GM21619 (cell line): ENCODE results near the gene CTIF.

Source experiments
- ATAC-seq: cut with Tn5 transposase; IDR thresholded peaks from one replicate; pipeline ENCODE4 v1.9.1; 2021; ENCODE audit not compliant: unreplicated experiment

CTIF gene

GRCh38 chr18:48721312-48721711 is 182.5 kb downstream of the CTIF start:
- ATAC-seq: no peak

DNA sequence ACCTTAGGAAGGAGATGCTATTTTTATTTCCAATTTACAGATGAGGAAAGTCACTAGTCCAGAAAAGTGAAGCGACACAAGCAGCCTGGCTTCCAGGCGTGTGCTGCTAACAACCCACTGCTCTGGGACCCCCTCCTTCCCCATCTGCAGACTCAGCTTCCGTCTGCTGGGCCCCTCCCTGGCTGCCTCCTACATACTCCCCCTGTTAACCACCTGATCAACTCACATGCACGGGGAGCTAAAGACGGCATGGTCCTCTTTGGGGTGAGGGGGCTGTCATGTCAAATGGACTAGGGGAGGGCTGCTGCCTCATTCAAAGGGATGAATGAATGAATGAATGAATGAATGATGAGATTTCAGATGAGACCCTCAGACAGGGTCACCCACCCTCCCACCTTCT is 184.2 kb downstream of the CTIF start:
- no peak for ATAC-seq

- no peak for ATAC-seq
Measured at GRCh38 chr18:48723837-48724236, 185.0 kb downstream of the CTIF start.

DNA sequence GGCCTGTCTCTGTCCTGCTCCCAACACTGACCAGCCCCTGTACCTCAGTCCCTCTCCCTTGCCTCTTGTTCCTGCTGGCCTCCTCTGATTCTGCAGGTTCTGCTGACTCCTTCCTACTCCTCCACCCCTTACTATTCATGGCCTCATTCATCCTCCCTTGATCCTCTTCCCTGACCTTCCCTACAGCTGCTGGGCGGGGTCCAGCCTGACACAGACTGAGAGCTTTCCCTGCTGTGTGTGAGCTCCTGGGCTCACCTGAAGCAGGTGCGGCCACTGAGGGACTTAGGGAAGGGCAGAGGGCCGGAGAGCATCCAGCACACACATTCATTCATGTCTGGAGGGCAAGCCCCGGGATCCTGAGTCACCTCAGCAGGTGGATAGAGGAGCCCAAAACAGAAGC is 185.6 kb downstream of the CTIF start:
- ATAC-seq: no peak

GRCh38 chr18:48724939-48725338 is 186.1 kb downstream of the CTIF start:
- ATAC-seq: no peak

DNA sequence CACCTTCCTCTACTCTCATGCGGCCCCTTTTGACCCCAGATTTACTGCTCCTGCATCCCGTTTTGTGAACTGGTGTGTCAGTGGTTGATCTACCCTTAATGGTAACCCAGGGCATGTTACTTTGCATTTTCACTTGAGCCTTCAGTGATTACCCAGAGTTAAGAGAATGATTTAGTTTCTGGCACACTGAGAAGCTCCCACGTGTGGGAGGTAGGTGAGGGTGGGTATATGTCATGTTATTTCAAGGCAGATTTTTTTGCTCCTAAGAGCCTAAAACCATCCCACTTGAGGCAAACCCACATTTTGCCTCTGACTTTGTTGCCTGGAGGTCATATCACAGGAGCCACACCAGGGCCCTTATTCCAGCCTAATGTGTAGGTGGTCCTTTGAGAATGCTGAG is 186.7 kb downstream of the CTIF start:
- no peak for ATAC-seq

GRCh38 chr18:48727681-48728080 is 188.8 kb downstream of the CTIF start:
- no peak for ATAC-seq

DNA sequence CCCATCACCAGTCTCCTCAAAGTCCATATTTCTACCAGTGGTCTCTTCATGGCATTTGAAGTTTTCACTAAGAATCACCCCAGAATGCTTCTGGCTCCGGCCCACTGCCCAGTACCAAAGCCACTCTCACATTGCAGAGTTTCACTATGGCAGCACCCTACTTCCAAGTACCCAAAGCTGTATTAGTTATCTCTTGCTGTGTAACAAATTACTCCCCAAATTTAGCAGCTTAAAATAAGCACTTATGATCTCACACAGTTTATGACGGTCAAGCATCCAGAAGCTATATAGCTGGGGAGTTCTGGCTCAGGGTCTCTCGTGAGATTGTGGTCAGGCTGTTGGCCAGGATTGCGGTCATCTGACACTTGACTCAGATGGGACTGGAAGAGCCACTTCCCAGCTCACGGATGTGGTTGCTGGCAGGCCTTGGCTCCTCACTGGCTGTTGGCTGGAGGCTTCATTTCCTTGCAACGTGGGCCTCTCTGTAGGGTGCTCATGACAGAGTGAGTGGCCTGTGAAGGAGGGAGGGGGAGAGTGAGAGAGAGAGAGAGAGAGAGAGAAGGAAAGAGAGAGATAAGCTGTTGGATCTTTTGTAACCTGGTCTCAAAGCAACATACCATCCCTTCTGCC is 189.5 kb downstream of the CTIF start:
- no peak for ATAC-seq

GRCh38 chr18:48729404-48729803 is 190.6 kb downstream of the CTIF start:
- ATAC-seq: no peak

- ATAC-seq: no peak
Measured at GRCh38 chr18:48730010-48730409, 191.2 kb downstream of the CTIF start.

DNA sequence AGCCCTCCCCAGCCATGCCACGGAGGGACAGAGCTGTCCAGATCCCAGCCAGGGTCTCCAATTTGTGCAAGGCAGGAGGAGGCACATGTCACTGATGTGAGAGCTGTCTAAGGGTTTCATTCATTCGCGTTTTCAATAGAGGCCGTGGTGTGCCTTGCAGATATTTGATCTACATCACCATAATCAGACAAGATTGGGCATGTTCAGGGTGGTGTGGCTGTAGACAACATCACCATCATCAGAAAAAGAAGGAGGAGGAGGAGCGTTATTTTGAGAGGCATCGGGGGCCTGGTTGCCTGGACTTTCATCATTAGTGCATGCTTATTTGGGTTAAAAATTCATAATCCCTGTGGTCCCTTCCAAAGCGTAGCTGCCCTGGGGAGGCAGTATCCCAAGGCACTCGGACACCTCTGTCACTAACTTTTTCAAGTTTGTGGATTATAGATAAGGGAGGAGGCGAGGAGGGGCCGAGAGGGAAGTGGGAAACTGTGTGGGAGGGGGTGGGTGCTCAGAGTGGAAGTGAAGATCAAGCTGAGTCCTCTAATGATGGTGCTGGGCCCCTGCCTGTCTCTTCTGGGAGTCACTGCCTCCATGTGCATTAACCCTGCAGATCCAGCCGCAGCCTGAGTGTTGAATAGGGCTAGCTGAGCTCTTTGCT is 194.1 kb downstream of the CTIF start:
- no peak for ATAC-seq

DNA sequence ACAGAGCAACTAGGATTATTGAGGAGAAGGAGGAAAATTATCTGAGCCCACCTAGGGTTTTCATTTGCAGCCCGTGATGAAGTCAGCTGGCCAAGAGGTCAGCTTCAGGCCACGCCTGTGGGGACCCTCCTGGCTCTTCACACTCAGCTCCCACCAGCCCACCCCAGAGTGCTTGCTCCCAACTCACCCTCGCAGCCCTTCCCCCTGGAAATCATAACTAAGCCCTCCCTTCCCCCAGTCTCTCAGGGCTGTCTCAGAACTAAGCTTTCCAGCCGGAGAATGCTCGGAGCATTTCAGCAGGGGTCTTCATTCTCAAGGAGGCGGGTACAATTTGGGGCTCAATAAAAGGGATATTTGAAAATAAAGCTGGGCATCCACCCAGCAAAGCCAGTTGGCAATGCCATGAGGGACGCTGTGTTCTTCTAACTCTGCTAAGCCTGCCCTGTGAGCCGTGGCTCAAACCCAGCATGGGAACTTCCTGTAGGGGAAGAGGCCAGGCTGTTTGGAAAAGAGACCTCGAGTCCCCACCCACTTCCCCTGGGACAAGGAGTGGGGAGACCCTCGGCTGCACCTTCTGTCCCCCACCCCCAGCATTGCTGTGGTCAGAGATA is 194.9 kb downstream of the CTIF start:
- no peak for ATAC-seq

GRCh38 chr18:48734460-48734859 is 195.6 kb downstream of the CTIF start:
- ATAC-seq: no peak

DNA sequence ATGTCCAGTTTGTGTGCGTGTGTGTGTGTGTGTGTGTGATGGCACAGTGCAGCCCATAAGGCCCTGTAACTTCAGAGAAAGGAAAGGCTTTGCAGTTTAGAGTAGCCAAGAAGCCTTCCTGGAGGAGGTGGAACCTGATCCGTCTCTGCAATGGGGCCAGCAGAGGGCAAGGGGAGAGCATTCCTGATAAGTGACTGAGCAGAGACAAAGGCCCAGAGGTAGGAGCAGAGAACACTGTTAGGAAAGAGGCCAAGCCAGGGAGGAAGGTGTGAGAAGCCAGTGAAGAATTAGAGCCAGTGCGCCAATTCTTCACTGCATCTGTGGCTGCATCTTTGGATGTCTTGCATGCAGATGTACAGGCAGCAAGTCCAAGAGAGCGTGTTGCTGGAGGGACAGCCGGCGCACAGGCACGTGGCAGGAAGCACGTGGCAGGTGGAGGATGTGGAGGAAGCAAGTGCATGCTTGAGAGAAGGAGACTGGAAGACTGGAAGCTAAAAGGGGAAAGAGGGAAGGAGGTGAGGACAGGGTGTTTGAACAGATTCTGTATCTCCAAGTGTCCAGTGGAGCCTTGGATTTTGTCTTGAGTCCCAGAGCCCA is 196.3 kb downstream of the CTIF start:
- no peak for ATAC-seq

- no peak for ATAC-seq
Measured at GRCh38 chr18:48735681-48736255, 196.9 kb downstream of the CTIF start.

DNA sequence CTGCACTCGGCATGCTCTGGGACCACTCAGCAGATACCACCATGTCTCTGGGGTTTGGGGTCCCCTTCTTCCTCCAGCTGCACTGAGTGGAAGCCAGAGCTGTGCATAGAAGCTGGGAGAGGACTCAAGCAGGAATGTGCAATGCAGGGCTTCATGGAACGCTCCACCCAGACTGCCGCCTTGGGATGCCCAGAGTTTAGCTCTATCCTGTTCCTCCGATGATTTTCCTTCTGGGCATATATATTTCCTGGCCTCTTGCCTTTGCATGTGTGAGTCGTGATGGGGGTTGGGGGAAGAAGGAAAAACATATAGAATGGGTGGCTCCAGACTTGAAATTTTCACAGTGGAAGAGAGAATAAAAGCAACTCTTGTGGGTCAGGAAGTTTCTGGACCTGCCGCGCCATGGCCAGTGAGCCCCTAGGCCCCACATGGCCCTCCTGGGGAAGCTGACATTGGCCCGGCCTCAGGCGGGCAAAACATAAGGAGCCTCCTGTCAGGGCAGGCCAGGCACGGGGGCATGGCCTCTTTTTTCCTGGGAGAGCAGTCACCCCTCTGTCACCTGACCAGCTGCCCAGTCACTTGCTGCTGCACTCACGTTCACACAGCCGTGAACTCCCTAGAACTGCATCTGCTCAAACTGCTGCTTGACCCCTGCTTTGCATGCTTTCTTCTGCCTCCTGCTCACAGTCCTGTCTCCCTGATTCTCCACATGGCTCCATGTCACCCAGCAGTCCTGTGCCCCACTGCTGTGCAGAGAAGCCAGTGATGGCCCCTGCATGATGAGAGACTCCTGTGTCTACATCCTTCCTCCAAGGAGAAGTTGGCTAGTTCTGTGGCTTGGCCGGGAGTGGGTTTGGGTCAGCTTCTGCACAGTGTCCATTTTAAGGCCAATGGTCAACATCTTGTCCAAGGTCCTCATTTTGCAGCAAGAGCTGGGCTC is 197.8 kb downstream of the CTIF start:
- ATAC-seq: no peak

DNA sequence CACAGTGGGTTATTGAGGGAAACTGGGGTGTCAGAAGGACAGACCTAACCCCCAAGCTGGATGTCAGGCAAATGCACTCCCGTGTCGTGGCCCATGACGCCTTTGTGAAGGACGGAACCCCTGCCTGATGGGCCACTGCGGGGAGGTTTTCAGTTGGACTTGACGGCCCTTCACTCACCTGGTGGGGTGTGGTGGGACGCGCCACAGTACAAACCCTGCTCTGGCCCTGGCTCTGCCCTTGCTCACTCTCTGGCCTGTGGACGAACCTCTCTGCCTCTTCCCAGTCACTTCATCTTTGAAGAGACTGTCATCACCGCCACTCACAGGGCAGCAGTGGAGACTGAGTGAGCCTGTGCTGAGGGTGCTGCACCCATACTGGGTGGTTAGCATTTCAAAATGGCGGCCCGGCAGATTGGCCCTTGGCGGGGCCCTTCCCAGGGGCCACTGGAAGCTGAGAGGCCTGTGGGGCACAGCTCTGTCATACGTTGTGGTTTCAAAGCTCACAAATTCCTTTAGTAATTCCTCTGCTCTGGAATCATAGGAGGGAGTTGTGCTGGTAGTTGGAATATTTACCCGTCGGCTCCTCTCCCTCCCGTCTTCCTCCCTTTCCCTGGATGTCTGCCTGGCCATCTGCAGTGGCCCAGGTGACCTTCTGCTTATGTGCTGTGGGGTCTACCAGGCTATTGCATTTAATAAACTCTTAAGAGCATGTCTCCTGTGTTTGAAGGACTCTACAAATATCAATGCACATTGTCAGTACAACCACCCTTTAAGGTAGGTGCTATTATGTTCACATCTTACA is 200.6 kb downstream of the CTIF start:
- ATAC-seq: no peak

GRCh38 chr18:48740068-48740440 is 201.2 kb downstream of the CTIF start:
- no peak for ATAC-seq

GRCh38 chr18:48740851-48741485 is 202.1 kb downstream of the CTIF start:
- ATAC-seq: no peak

DNA sequence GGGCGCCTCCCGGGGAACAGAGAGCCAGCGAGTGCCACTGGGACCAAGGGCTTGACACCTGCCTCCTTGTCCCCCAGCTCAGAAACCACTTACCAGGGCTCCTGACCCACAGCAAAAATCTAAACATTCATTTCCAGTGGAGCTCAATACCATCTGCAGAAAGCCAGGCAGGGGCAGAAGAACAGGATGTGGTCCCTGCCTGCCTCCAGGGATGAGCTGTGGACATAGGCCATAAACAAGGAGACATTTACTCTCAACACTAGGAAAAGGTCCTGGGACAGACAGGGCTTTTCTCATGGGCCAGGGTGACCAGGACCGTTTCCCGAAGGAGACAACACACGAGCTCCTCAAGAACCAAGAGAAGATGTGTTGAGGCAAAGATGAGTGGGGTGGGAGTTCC is 203.0 kb downstream of the CTIF start:
- no peak for ATAC-seq
